Measurements from ENCODE around the gene ARMC7. TPM values are rescaled to one million over a fixed set of nuclear protein-coding genes. Genes with fewer than 3 reads are reported as not detected.

ARMC7 gene
- total RNA-seq, 4 donors from 2014 or later = 10.6 to 14.7 (median 11.9) TPM

GRCh38 chr17:75099881-75100595 is 9.7 kb upstream of the ARMC7 start:
- TF ChIP-seq POLR2A (IDR thresholded peaks at IDR 0.05) (no peak), CTCF (IDR thresholded peaks at IDR 0.05) (no peak)
- DNase-seq (ENCODE audit: low spot score in 2 of 2) = no peak
- intact Hi-C loops (cut with DNase I; ENCODE audit: low total_unique reads) = no loop called here
- H3K4me3 ChIP-seq (ENCODE audit: low read depth, poor library complexity, severe bottlenecking) = no peak overlapping the region
- WGBS, 2 donors = 96 to 98% methylated on average over 23 to 28 of the region's 31 CpGs

- WGBS, 2 donors = 53 to 58% methylated on average over 12 of the region's 12 CpGs
- no peak for TF ChIP-seq CTCF (IDR thresholded peaks at IDR 0.05)
- TF ChIP-seq POLR2A (IDR thresholded peaks at IDR 0.05) = no peak
- intact Hi-C loops (cut with DNase I; ENCODE audit: low total_unique reads) = no loop called here
Observed at GRCh38 chr17:75102385-75102821, 7.4 kb upstream of the ARMC7 start.

GRCh38 chr17:75103601-75104554 is 5.9 kb upstream of the ARMC7 start:
- no peak for TF ChIP-seq POLR2A (IDR thresholded peaks at IDR 0.05)
- no peak for TF ChIP-seq CTCF (IDR thresholded peaks at IDR 0.05)
- WGBS, 2 donors = 80 to 93% methylated on average over 14 of the region's 14 CpGs
- intact Hi-C loops (cut with DNase I; ENCODE audit: low total_unique reads) = no loop called here
- DNase-seq (ENCODE audit: low spot score in 2 of 2) = no peak
- H3K4me3 ChIP-seq (ENCODE audit: low read depth, poor library complexity, severe bottlenecking) = no peak overlapping the region

More at GRCh38 chr17:75102385-75102821, 7.4 kb upstream of the ARMC7 start:
- no peak for DNase-seq (ENCODE audit: low spot score in 2 of 2)
- no peak overlapping the region for H3K4me3 ChIP-seq (ENCODE audit: low read depth, poor library complexity, severe bottlenecking)

GRCh38 chr17:75105126-75106080 is 4.4 kb upstream of the ARMC7 start:
- intact Hi-C loops (cut with DNase I; ENCODE audit: low total_unique reads) = no loop called here
- 67 to 68% methylated on average over 20 of the region's 20 CpGs for WGBS, 2 donors
- no peak for DNase-seq (ENCODE audit: low spot score in 2 of 2)
- TF ChIP-seq POLR2A (IDR thresholded peaks at IDR 0.05) (no peak), CTCF (IDR thresholded peaks at IDR 0.05) (peak in 1 of 3 donors; percentile 23)
- no peak overlapping the region for H3K4me3 ChIP-seq (ENCODE audit: low read depth, poor library complexity, severe bottlenecking)

- no peak overlapping the region for H3K4me3 ChIP-seq (ENCODE audit: low read depth, poor library complexity, severe bottlenecking)
- DNase-seq (ENCODE audit: low spot score in 2 of 2) = no peak
- intact Hi-C loops (cut with DNase I; ENCODE audit: low total_unique reads) = no loop called here
- TF ChIP-seq CTCF (IDR thresholded peaks at IDR 0.05) (no peak), POLR2A (IDR thresholded peaks at IDR 0.05) (no peak)
- 83 to 95% methylated on average over 2 of the region's 2 CpGs for WGBS, 2 donors
Observed at GRCh38 chr17:75108193-75108592, 1.6 kb upstream of the ARMC7 start.
